ENCODE data around the gene KIF12. TPM values are rescaled to one million over a fixed set of nuclear protein-coding genes. Genes with fewer than 3 reads are reported as not detected.

The KIF12 gene
- total and polyA plus RNA-seq, 2 of the 13 experiments (the other 11 are each of a cell fraction or from before 2014, with no cell fraction given): 1.8 to 12.5 TPM

GRCh38 chr9:114117996-114118830 is 19.1 kb upstream of the KIF12 start (continued):
- TF ChIP-seq KLF15 (CRISPR knock-in tag; IDR thresholded peaks at IDR 0.05; ENCODE audit: borderline replicate concordance) (no peak; the same call in 1 of the 2 replicates), TBX2 (CRISPR knock-in tag; IDR thresholded peaks at IDR 0.05; ENCODE audit: borderline replicate concordance) (peak; percentile 97), ZNF703 (CRISPR knock-in tag; IDR thresholded peaks at IDR 0.05; ENCODE audit: borderline replicate concordance) (peak; percentile 76; the same call in 1 of the 2 replicates), MAFF (IDR thresholded peaks at IDR 0.05; ENCODE audit: low read depth, low read length) (no peak), ETV6 (CRISPR knock-in tag; conservative IDR thresholded peaks at IDR 0.05) (peak; percentile 70), TGIF2 (CRISPR knock-in tag; IDR thresholded peaks at IDR 0.05) (no peak), ZKSCAN8 (CRISPR knock-in tag; IDR thresholded peaks at IDR 0.05; ENCODE audit: borderline replicate concordance) (peak; percentile 78; the same call in 1 of the 2 replicates), ZBTB1 (CRISPR knock-in tag; IDR thresholded peaks at IDR 0.05; ENCODE audit: borderline replicate concordance) (no peak), ZNF292 (CRISPR knock-in tag; IDR thresholded peaks at IDR 0.05; ENCODE audit: borderline replicate concordance, low read depth) (peak; percentile 92), DRAP1 (CRISPR knock-in tag; IDR thresholded peaks at IDR 0.05) (peak; percentile 75), ZNF878 (CRISPR knock-in tag; IDR thresholded peaks at IDR 0.05) (no peak), THYN1 (CRISPR knock-in tag; IDR thresholded peaks at IDR 0.05; ENCODE audit: borderline replicate concordance, low read depth) (no peak), ZBTB25 (CRISPR knock-in tag; IDR thresholded peaks at IDR 0.05) (peak; percentile 69; the same call in 1 of the 2 replicates), ZNF674 (CRISPR knock-in tag; IDR thresholded peaks at IDR 0.05; ENCODE audit: low read depth) (no peak), ATRX (CRISPR knock-in tag; IDR thresholded peaks at IDR 0.05; ENCODE audit: borderline replicate concordance) (no peak), FOXA1 (IDR thresholded peaks at IDR 0.05) (peak; percentile 88), FOXA1 (CRISPR knock-in tag; IDR thresholded peaks at IDR 0.05) (peak; percentile 99)
- TF ChIP-seq, protein P1, sequence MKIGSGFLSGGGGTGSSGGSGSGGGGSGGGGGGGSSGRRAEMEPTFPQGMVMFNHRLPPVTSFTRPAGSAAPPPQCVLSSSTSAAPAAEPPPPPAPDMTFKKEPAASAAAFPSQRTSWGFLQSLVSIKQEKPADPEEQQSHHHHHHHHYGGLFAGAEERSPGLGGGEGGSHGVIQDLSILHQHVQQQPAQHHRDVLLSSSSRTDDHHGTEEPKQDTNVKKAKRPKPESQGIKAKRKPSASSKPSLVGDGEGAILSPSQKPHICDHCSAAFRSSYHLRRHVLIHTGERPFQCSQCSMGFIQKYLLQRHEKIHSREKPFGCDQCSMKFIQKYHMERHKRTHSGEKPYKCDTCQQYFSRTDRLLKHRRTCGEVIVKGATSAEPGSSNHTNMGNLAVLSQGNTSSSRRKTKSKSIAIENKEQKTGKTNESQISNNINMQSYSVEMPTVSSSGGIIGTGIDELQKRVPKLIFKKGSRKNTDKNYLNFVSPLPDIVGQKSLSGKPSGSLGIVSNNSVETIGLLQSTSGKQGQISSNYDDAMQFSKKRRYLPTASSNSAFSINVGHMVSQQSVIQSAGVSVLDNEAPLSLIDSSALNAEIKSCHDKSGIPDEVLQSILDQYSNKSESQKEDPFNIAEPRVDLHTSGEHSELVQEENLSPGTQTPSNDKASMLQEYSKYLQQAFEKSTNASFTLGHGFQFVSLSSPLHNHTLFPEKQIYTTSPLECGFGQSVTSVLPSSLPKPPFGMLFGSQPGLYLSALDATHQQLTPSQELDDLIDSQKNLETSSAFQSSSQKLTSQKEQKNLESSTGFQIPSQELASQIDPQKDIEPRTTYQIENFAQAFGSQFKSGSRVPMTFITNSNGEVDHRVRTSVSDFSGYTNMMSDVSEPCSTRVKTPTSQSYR (CRISPR knock-in tag; IDR thresholded peaks at IDR 0.05; ENCODE audit: borderline replicate concordance): peak; percentile 98
- TF ChIP-seq, protein P2, sequence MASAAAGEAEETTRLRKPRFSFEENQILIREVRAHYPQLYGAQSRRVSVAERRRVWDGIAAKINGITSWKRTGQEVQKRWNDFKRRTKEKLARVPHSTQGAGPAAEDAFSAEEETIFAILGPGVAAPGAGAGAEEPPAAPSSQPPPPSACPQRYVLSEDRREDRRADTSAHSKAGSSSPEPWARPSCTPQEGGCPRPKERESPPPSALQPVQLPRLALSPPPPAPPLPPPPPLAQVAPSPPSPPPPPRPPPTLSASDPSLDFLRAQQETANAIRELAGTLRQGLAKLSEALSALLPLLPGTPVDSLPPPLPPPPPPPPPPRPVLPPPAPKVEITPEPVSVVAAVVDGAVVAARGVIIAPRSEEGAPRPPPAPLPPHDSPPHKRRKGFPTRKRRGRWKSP (CRISPR knock-in tag; IDR thresholded peaks at IDR 0.05): peak; percentile 78; the same call in 1 of the 2 replicates
- TF ChIP-seq, protein P3, sequence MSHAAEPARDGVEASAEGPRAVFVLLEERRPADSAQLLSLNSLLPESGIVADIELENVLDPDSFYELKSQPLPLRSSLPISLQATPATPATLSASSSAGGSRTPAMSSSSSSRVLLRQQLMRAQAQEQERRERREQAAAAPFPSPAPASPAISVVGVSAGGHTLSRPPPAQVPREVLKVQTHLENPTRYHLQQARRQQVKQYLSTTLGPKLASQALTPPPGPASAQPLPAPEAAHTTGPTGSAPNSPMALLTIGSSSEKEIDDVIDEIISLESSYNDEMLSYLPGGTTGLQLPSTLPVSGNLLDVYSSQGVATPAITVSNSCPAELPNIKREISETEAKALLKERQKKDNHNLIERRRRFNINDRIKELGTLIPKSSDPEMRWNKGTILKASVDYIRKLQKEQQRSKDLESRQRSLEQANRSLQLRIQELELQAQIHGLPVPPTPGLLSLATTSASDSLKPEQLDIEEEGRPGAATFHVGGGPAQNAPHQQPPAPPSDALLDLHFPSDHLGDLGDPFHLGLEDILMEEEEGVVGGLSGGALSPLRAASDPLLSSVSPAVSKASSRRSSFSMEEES (CRISPR knock-in tag; IDR thresholded peaks at IDR 0.05): peak; percentile 74
- TF ChIP-seq, protein P4, sequence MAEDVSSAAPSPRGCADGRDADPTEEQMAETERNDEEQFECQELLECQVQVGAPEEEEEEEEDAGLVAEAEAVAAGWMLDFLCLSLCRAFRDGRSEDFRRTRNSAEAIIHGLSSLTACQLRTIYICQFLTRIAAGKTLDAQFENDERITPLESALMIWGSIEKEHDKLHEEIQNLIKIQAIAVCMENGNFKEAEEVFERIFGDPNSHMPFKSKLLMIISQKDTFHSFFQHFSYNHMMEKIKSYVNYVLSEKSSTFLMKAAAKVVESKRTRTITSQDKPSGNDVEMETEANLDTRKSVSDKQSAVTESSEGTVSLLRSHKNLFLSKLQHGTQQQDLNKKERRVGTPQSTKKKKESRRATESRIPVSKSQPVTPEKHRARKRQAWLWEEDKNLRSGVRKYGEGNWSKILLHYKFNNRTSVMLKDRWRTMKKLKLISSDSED (CRISPR knock-in tag; IDR thresholded peaks at IDR 0.05): no peak
